HL-60 (cell line): ENCODE data around the gene EIF1.
"Not testable (repeated sequence)": the region's sequence is repeated elsewhere in the genome, so short reads cannot be mapped to it uniquely, and the experiment has no call there.

Source experiments
- CTCF ChIP-seq: IDR thresholded peaks from one replicate; pipeline ENCODE4 v1.5.1; 2011; ENCODE audit warnings: low read length, control low read depth, inconsistent platforms; ENCODE audit not compliant: insufficient read depth
- GABPA ChIP-seq: IDR thresholded peaks from 2 replicates; pipeline ENCODE4 v1.6.1; 2012; ENCODE audit warnings: low read depth
- POLR2AphosphoS5 ChIP-seq: IDR thresholded peaks from 2 replicates; pipeline ENCODE4 v1.6.1; 2012; ENCODE audit warnings: low read depth
- REST ChIP-seq: IDR thresholded peaks from 2 replicates; pipeline ENCODE4 v1.6.1; 2012; ENCODE audit warnings: low read depth; ENCODE audit not compliant: insufficient replicate concordance
- SPI1 ChIP-seq: IDR thresholded peaks from 2 replicates; pipeline ENCODE4 v1.6.1; 2012; ENCODE audit warnings: low read depth, mild to moderate bottlenecking, borderline replicate concordance

DNA sequence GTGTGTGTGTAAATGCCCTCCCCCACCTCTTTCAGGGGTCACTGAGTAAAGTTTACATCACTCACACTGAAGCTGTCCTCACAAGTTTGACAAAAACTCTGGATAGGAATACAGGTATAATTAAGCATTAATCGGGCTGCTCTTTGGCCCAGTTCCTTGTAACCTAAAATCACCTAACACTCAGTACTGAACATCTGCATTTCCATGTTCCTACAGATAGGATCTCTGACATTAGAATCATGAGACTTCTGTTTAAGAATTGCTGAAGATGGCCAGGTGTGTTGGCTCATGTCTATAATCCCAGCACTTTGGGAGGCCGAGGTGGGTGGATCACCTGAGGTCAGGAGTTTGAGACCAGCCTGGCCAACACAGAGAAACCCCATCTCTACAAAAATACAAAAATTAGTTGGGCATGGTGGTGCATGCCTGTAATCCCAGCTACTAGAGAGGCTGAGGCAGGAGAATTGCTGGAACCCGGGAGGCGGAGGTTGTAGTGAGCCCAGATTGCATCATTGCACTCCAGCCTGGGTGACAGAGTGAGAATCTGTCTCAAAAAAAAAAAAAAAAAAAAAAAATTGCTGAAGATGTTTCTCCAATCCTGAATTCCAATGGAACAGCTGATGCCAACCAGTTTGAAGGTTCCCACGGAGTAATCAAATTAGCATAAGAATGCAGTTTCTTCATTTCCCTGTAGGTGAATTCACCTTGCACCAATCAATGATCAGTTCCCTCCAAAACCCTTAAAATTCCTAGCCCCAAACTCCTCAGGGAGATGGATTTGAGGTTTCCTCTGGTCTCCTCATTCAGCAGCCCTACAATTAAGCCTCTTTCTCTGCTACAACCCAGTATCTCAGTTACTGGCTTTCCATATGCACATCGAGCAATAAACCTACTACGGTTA, 13.3 kb upstream of the EIF1 start:
- TF ChIP-seq POLR2AphosphoS5, CTCF, GABPA, REST, SPI1: not testable (repeated sequence)
